Ishikawa (cell line): ENCODE data around the gene SFN.

Experiments used
- CEBPB ChIP-seq: IDR thresholded peaks from 2 replicates; pipeline ENCODE4 v1.6.1; 2012
- CREB1 ChIP-seq: IDR thresholded peaks from 2 replicates; pipeline ENCODE4 v1.6.1; 2012; ENCODE audit warnings: low read depth
- EP300 ChIP-seq: IDR thresholded peaks from 2 replicates; pipeline ENCODE4 v1.6.1; 2012; ENCODE audit warnings: borderline replicate concordance
- FOXM1 ChIP-seq: IDR thresholded peaks from 2 replicates; pipeline ENCODE4 v1.6.1; 2012; ENCODE audit warnings: low read depth, borderline replicate concordance
- NFIC ChIP-seq: IDR thresholded peaks from 2 replicates; pipeline ENCODE4 v1.6.1; 2012
- RAD21 ChIP-seq: IDR thresholded peaks from 2 replicates; pipeline ENCODE4 v1.6.1; 2012; ENCODE audit warnings: low read depth
- REST ChIP-seq: IDR thresholded peaks from 2 replicates; pipeline ENCODE4 v1.6.1; 2012; ENCODE audit warnings: low read depth, mild to moderate bottlenecking
- TAF1 ChIP-seq: IDR thresholded peaks from 2 replicates; pipeline ENCODE4 v1.6.1; 2012; ENCODE audit warnings: low read depth, mild to moderate bottlenecking
- TCF12 ChIP-seq: IDR thresholded peaks from 2 replicates; pipeline ENCODE4 v1.6.1; 2012; ENCODE audit warnings: low read depth
- TEAD4 ChIP-seq: IDR thresholded peaks from 2 replicates; pipeline ENCODE4 v1.6.1; 2012
- YY1 ChIP-seq: IDR thresholded peaks from 2 replicates; pipeline ENCODE4 v1.6.1; 2012; ENCODE audit warnings: low read depth
- TF ChIP-seq, protein P1 (sequence below): IDR thresholded peaks from 2 replicates; pipeline ENCODE4 v1.6.1; 2012
- TF ChIP-seq, protein P2 (sequence below): IDR thresholded peaks from 2 replicates; pipeline ENCODE4 v1.6.1; 2012

DNA sequence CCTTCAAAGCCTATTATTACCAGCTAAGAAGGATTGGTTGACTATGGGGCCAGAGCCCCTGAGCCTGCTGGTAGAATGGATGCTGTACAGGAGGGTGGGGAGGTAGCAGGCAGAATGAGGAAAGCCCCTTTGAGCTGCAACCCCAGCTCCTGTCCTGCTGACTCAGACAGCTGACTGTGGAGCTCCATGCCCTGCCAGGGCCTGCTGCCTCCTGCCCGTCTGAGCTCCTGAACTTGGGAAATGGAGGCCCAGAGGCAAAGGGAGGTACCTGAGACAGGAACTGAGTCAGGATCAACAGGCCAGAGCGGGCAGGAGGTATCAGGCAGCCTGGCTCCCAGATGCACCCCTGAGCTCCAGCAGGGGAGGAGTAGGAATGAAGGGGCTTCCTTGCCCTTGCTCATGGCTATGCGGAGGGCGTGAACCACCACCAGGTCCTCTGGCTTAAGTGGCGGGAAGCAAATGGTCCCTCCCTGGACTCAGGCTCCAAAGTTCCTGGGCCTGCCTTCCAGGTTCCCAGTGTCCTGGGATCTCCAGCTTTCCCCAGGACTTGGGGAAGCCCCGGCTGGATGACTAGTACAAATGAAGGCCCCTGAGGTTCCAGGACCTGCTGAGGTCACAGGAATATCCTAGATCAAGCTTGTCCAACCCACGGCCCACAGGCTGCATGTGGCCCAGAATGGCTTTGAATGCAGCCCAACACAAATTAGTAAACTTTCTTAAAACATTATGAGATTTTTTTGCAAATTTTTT, 3.9 kb upstream of the SFN start:
- TF ChIP-seq CEBPB (no peak), FOXM1 (no peak), EP300 (no peak), TAF1 (no peak), TEAD4 (no peak), CREB1 (no peak), TCF12 (no peak), YY1 (no peak), RAD21 (no peak), REST (no peak), NFIC (no peak)
- TF ChIP-seq, protein P1, sequence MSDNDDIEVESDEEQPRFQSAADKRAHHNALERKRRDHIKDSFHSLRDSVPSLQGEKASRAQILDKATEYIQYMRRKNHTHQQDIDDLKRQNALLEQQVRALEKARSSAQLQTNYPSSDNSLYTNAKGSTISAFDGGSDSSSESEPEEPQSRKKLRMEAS: no peak
- TF ChIP-seq, protein P2, sequence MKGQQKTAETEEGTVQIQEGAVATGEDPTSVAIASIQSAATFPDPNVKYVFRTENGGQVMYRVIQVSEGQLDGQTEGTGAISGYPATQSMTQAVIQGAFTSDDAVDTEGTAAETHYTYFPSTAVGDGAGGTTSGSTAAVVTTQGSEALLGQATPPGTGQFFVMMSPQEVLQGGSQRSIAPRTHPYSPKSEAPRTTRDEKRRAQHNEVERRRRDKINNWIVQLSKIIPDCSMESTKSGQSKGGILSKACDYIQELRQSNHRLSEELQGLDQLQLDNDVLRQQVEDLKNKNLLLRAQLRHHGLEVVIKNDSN: no peak
